NCI-H2171 treated with DMSO at 0.1 percent for 48 hours (cell line): Measurements from ENCODE around the gene LRRTM4.

Experiments
- DNase-seq: peaks from one replicate; lab custom pipeline; 2025; lab: John Stamatoyannopoulos, UW

Gene LRRTM4

DNA sequence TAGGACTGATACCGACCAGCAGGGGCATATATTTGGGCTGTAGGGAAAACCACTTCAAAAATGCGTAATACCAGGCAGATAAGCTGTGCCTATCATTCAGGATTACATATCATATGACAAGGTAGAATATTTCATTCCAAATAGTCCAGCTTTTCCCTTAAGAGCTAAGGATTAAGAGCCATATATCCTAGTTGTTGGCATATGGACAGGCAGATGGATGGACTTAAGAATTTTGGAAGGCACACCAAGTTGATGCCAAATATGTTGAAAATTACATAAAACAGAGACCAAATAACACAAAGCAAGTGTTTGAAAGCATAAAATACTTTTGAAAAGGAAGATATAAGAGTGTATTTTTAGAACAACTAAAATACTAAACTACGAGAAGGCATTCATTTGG is 52.1 kb downstream of the LRRTM4 start:
- no peak for DNase-seq

- no peak for DNase-seq
Observed at GRCh38 chr2:77469106-77469505, 53.1 kb downstream of the LRRTM4 start.

DNA sequence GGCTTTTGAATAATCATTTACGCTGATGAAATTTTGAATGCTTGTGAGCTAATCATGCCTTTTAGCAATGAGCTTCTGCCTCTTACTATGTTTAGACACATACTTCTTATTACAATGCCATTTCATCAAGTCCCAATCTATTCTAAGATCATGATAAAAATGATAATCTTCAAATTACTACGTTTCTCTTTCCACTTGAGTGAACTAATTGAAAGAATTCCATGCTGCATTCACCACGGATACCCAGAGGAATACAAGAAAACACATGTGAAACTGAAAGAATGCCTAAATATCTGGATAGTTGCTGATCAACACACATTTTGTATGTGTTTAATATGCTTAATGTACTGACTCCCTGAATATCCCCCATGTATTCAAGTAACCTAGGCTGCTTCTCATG is 62.3 kb downstream of the LRRTM4 start:
- DNase-seq, result no peak

DNA sequence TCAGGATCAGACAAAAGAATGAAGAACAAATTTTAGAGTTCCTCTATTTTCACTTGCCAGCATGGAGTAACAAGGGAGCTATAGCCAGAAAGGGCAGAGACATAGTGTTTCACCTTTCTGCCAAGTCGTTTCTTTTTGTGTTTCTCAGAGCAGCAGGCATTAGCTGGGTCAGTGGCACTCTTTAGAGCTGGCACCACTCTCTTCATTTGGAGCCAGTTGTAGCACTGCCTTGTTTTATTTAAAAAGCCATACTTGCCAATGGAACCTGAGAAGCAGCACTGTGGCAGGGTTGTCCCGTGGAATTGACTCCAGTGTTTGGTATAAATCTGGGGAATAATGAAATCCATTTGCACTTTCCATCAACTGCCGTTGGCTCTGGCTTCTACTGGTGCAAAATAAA is 64.0 kb downstream of the LRRTM4 start:
- DNase-seq, result no peak

GRCh38 chr2:77457665-77458064 is 64.5 kb downstream of the LRRTM4 start:
- no peak for DNase-seq

- DNase-seq, result no peak
Observed at GRCh38 chr2:77443076-77443475, 79.1 kb downstream of the LRRTM4 start.

DNA sequence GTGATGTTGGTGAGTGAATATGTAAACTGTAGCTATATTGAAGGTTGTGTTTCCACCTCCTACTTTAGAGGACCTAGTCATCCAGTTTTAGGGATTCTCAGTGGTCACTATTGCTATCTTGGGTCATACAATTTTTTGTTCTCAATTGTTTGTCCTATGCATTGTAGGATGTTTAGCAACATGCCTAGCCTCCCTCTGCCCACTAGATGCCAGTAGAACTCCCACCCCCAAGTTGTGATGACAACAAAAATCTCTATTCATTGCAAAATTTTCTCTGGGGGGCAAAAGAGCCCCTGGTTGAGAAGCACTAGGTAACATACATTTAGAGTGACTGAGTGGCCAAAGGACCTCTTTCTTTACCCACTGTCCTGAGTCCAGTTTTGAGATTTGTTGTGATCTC is 87.3 kb downstream of the LRRTM4 start:
- DNase-seq, result no peak

GRCh38 chr2:77428946-77429345 is 93.2 kb downstream of the LRRTM4 start:
- no peak for DNase-seq

DNA sequence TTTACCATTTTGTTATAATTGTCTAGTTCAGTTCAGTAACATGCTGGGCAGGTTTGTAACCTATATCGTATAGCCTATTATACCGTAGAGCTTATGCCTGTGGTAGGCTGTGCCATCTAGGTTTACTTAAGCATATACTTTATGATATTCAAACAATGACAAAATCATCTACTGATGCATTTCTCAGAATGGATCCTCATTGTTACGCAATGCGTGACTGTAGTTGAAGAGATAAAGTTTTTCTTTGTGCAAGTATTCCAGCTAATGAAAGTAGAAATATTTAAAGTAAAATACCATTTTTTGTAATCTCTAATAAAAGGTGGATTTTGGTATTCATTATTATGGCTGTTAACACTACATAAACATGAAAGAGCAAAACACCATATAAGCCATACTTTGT is 100.2 kb downstream of the LRRTM4 start:
- no peak for DNase-seq

GRCh38 chr2:77418537-77418936 is 103.6 kb downstream of the LRRTM4 start:
- DNase-seq, result no peak

GRCh38 chr2:77404189-77404588 is 118.0 kb downstream of the LRRTM4 start:
- DNase-seq, result no peak

DNA sequence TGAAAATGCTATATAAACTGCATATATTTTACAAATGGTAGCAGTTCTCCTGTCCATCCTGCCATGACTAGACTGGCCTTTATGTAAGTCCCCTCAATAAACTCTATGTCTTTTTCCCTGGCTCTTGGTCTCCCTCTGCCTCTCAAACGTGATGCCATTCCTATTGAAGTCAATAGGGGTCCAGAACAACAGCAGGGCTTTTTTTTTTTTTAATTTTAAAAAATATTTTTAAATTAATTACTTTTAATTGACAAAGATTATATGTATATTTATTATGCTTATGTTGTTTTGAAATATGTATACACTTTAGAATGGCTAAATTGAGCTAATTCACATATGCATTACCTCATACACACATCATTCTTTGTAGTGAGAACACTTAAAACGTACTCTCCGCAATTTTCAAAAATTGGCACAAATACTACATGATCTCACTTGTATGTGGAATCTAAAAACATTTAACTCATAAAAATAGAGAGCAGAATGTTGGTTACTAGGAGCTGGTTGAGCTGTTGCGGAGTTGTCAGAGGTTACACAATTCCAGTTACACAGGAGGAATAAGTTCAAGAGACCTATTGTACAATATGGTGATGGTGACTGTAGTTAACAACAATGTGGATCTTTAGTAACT is 123.1 kb downstream of the LRRTM4 start:
- no peak for DNase-seq

GRCh38 chr2:77397763-77398162 is 124.4 kb downstream of the LRRTM4 start:
- DNase-seq, result no peak

- no peak for DNase-seq
Observed at GRCh38 chr2:77395011-77395410, 127.2 kb downstream of the LRRTM4 start.

DNA sequence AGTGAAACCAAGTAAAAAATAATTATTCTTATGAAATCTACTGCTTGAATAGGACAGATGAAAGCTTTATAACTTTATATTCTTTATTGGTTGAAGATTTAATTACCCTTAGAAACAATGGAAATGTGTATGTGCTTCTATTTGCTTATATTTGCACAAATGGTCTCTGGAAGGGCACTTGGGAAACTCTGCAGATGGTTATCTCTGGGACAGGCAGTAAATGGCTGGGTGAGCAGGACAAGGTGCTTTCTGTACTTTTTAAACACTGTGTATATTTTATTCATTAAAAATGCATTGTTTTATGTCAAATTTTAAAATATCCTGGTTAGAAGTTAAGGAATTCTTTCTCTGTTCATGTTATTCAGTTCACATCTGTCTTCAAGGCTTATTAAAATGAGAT is 131.1 kb downstream of the LRRTM4 start:
- no peak for DNase-seq

GRCh38 chr2:77387324-77387723 is 134.9 kb downstream of the LRRTM4 start:
- no peak for DNase-seq

- DNase-seq, result no peak
Observed at GRCh38 chr2:77372636-77373035, 149.5 kb downstream of the LRRTM4 start.

DNA sequence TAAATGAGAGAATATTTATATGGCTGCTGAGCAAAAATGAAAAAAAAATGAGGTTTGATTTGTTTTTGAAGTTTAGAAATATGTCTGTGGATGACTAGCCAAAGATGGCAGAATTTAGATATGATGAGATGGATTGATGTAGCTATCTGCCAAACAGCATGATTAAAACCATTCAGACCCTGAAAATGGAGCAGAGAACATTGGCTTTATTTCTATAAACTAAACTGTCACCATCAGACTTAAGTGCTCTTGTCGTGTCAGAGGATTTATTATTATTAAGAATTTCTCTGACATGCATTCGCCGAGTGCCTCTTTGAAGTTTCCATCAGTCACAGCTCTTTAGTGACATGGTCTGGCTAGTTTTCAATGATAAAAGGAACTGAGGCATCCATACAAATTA is 151.7 kb downstream of the LRRTM4 start:
- no peak for DNase-seq

- DNase-seq, result no peak
Observed at GRCh38 chr2:77363277-77363676, 158.9 kb downstream of the LRRTM4 start.

DNA sequence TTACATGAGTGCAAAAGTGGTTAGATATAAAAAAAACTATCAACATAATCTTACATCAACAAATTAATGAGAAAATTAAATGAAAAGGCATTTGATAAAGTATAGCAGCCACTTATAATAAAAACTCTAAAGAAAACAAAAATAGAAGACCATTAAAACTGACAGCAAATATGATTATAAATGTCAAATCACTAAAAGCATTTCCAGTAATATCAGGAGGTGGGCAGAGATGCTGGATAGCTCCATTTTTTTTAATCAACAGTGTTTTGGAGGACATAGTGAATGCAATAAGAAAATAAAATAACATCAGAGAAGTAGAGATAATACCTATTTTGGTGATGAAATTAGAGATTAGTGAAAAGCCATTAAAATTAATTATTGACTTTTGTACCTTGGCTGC is 173.4 kb downstream of the LRRTM4 start:
- DNase-seq, result no peak

DNA sequence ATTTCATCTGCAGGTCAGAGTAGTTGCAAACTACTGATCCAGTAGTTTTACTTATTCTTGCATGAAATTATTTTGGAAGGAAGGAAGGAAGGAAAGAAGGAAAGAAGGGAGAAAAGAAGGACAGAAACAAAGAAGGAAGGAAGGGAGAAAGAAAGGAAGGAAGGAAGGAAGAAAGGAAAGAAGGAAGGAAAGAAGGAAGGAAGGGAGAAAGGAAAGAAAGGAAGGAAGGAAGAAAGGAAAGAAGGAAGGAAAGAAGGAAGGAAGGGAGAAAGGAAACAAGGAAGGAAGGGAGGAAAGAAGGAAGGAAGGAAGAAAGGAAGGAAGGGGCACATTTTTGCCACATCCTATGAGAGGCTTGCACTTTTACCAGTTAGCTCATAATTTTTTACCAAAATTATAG is 186.2 kb downstream of the LRRTM4 start:
- no peak for DNase-seq

DNA sequence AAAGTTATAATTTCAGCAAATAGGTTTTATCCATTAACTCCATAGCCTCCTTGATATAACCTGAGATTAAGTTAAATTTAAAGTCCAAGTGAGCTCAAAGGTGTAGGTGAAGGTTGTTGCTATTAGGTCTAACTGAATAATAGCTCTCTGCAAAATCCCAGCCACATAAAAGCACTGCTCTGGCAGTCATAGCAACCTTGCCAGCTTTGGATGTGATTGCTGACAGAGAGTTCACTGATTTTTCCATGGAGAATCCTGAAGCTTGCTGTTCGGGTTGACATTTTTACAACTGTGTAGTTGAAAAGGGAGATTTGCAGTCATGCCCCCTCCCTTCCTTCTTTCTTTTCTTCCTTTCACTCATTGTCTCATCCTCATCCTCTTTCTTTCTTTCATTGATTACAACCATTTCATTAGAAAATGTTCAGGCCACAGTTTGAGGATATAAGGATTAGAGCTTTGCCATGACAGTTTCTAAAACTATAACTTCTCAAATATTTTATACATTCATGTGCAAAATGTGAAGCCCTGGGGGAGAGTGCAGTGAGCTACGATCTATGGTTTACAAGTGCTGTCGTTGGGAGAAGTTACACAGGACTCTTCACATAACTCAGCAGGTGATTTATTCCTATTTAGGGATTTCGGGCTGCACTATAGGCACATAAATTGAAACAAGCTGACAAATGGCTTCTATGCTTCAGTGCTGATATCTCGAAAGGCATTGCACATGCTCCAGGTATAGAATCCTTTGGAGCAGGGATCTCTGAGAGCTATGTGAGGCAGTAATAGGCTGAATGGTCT is 193.8 kb downstream of the LRRTM4 start:
- no peak for DNase-seq

- no peak for DNase-seq
Observed at GRCh38 chr2:77325395-77325794, 196.8 kb downstream of the LRRTM4 start.

DNA sequence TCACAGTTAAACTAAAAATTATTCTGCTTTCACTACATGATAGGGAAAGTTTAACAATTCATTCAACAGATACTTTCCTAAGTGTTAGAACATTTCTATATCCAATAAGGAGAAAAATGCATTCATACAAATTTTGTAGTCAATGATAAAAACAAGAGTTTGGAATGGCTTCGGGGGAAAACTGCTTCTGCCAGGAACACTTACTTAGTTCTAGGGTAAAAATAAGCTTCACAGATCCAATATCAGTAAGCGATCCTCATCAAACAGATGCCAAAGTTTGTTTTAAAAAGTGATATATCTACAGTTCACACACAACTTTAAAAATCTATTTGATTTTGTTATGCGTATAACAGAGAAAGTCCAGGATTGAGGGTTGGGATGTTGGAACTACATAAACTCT is 199.7 kb downstream of the LRRTM4 start:
- DNase-seq, result no peak
